PC-3 (cell line): Measurements from ENCODE around the gene TWIST2.

Experiments used
- CTCF ChIP-seq: fragments of 300-600 bp; sonication (generic); conservative IDR thresholded peaks from 2 replicates; pipeline ENCODE4 v1.5.1; 2017; ENCODE audit warnings: antibody characterized with exemption, low read depth, mild to moderate bottlenecking, low read length
- EZH2 ChIP-seq: fragments of 300-600 bp; sonication (generic); IDR thresholded peaks from one replicate; pipeline ENCODE4 v1.6.1; 2017; ENCODE audit warnings: antibody characterized with exemption, mild to moderate bottlenecking, low read length; ENCODE audit not compliant: unreplicated experiment

- TF ChIP-seq CTCF, result no peak
- TF ChIP-seq EZH2, result no peak
Observed at GRCh38 chr2:238906254-238906935, 58.5 kb downstream of the TWIST2 start.
